HG02885 (cell line): Measurements from ENCODE around the gene RNU11.
"Not testable (repeated sequence)": the region's sequence is repeated elsewhere in the genome, so short reads cannot be mapped to it uniquely, and the experiment has no call there.

ENCODE experiments used
- ATAC-seq: cut with Tn5 transposase; IDR thresholded peaks from one replicate; pipeline ENCODE4 v1.9.1; 2021; ENCODE audit warnings: mild to moderate bottlenecking; ENCODE audit not compliant: unreplicated experiment, poor library complexity

The RNU11 gene

DNA sequence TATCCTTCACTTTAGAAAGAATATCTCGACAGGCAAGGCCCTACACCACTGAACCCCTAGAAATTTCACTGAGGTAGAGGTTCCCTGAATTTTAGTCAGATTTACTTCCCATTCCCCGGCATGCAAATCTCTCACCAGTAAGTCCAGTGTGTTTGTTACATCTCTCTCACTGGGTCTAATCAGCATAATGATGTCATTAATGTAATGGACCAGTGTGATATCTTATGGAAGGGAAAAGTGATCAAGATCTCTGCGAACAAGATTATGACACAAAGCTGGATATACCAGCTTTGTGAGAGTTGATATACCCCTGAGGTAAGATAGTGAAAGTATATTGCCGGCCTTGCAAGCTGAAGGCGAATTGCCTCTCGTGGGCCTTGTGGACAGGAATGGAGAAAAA lies 7.9 kb downstream of the RNU11 start:
- no peak for ATAC-seq

DNA sequence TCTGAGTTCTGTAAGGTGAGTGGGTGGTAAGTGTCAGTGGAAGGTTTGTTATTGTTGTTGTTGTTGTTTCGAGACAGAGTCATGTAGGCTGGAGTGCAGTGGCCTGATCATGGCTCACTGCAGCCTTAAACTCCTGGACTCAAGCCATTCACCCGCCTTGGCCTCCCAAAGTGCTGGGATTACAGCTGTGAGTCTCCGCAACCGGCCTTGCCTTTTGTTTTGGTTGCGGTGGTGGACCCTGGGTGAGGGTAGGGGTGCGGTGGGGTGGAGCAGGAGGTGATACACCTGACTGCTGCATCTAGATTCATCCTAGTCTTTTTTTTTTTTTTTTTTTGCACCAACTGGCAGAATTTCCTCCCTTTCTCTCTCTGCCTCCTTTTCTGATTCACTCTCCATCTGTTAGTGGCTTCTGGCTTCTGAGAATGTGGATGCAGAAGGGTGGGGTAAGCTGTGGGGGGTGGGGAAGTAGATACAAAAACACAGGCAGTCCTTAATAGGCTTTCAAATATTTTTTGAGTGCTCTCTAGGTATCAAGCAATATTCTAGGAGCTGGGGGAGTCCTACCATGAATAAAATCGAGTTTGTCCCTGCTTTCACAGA lies 15.6 kb downstream of the RNU11 start:
- no peak for ATAC-seq

DNA sequence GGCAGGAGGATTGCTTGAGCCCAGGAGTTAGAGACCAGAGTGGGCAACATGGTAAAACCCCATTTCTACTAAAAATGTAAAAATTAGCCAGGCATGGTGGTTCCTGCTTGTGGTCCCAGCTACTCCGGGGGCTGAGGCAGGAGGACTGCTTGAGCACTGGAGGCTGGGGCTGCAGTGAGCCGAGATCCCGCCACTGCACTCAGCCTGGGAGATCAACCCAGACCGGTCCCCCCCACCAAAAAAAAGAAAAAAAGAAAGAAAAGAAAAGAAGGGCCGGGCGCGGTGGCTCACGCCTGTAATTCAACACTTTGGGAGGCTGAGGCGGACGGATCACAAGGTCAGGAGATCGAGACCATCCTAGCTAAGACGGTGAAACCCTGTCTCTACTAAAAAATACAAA lies 18.4 kb downstream of the RNU11 start:
- ATAC-seq, result no peak

DNA sequence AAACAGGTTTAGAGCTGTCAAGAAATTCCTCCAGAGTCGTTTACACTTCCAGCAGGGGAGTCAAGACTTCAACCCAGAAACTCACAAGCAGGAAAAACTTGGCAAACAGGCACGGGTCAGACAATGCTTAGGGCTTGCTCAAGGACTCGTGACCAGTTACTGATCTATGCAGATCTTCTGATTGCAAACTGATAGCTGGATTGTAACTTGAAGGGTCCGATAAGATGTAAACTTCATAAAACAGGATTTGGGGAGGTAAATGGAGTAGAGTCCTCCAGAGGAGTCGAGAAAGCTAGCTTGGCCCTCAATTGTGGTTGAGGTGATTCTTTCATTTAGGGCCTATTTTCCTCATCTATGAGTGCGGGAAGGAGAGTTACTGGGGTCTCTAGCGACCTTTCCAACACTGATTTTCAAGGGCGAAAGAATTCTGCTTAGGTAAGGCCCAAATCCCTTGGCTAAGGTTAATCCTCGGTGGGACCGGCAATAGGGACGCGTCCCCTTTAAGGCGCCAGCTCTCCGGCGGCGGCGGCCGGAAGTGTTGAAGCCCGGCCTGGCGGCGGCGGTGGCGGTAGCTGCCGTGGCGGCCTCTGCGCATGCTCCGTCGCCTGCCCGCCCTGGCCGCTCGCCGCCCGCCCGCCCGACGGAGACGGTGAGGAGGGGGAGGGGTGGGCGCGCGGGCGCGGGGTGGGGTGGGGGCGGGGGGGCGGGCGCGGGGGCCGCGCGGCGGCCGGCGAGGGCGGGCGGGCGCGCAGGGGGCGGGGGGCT lies 20.0 kb downstream of the RNU11 start, which contains the start of gene GMEB1:
GMEB1 (plus strand) TSS at position 594 of the 765 bp plus-strand sequence. CDS start 14,829 bp downstream, outside the sequence.
- ATAC-seq, result peak; percentile 82

DNA sequence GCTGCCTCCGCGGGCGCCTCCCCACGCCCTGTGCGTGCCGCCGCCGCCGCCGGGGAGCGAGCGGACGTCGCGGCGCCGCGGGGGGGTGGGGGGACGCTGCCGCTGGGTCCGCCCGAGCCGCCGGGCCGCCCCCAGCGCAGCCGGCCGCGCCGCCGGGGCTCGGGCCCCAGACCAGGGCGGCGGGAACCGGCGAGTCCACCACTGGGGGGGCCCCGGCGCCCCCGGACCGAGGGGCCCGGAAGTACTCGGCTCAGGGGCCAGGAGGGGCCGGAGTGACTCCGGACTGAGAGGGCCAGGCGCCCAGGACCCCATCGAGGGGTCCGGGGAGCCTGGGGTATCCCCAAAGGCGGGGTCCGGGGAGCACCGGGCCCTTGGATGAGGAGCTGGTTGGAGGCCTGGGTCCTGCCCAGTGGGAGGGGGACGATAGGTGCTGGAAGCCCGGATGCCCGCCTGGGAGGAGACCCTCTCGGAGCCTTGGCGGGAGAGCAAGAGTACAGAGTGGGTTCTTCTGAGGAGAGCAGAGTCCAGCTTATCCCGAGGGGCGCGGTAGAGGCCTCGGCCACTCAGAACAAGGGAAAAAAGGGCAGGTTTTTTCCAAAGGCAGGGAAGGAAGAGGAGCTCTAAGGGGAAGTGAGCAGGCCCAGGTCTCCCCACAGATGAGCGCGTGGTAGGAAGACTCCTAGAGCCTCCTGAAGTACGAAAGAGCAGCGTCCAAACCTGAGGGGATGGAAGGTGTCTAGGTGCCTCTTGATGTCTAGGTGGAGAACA lies 20.7 kb downstream of the RNU11 start:
- peak; percentile 60 for ATAC-seq

DNA sequence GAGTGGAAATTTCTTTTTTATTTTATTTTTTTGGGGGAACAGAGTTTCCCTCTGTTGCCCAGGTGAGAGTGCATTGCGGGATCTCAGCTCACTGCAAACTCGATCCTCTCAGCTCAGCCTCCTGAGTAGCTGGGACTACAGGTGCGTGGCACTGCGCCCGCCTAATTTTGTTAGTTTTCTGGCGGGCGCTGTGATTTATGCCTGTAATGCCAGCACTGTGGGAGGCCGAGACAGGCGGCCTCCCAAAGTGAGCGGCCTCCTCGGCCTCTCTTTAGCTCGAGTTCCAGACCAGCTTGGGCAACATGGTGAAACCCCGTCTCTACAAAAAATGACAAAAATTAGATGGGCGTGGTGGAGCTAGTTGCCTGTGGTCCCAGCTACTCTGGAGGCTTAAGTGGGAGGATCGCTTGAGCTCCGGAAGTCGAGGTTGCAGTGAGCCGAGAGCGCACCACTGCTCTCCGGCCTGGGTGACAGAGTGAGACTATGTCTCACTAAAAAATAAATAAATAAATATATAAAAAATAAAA lies 22.9 kb downstream of the RNU11 start:
- ATAC-seq, result no peak

DNA sequence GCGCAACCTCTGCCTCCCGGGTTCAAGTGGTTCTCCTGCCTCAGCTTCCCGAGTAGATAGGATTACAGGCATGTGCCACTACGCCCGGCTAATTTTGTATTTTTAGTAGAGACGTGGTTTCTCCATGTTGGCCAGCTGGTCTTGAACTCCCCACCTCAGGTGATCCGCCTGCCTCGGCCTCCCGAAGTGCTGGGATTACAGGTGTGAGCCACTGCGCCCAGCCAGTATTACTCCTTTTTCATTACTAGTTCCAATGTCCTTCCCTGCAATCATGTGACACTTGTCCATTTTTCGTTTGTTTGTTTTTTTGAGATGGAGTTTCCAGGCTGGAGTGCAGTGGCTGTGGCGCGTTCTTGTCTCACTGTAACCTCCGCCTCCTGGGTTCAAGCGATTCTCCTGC lies 24.6 kb downstream of the RNU11 start:
- not testable (repeated sequence) for ATAC-seq

DNA sequence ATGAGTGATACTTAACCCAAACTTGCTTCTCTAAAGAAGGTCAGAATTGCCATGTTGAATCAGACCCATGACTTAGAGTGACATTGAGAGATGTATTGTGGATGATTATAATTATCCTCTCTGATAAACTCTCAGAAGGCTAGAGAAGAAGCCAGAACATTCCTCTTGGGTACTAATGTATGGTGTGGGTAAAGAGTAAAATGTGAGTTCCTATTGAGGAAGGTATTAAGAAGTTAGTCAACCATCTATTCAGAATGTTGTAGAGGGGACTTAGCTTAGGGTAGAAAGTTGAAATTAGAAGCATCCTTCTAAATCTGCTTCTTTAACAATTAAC lies 27.5 kb downstream of the RNU11 start:
- no peak for ATAC-seq

DNA sequence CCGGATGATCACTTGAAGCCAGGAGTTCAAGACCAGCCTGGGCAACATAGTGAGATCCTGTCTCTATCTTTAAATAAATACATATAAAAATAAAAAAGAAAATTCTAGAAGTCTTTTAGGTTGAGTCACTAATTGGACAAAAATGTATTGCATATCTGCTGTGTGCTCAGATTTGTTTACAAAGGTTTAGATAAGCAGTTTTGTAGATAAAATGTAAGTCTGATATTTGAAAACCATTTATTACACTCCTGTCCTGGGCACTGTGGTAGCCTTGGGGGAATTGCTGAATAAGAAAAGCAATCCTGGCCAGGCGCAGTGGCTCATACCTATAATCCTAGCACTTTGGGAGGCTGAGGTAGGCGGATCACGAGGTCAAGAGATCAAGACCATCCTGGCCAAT lies 31.8 kb downstream of the RNU11 start:
- ATAC-seq, result no peak

DNA sequence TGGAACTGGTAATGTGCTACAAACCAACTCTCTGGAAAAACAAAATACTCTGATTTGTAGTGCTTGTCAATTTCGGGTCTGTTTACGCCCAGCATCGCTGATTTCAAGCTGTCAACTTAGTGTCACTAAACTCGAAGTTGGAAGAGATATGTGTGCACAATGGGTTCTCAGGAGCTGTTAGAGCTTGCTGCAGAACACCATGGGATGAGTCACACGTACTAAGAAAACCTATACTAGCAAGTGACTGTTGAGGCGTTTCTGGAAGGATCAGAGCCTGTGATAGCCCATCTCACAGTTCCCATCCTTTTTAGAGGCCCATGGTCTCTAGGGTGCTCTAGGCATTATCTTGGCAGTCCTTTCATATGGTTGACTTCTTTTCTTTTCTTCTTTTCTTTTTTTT lies 34.4 kb downstream of the RNU11 start:
- no peak for ATAC-seq

DNA sequence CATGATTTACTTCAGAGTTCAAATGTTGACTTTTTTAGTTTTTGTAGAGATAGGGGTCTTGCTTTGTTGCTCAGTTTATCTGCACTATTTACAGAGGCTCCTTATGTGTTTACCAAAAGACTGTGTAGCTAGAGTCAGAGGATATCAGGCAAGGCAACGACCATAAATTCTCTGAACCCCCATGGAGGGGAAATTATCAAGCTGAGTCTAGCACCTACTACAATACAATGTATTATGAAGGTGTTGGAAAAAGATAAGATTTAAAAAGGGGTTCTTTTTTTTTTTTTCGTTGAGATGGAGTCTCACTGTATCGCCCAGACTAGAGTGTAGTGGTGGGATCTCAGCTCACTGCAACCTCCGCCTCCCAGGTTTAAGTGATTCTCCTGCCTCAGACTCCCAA lies 36.5 kb downstream of the RNU11 start:
- ATAC-seq, result no peak

DNA sequence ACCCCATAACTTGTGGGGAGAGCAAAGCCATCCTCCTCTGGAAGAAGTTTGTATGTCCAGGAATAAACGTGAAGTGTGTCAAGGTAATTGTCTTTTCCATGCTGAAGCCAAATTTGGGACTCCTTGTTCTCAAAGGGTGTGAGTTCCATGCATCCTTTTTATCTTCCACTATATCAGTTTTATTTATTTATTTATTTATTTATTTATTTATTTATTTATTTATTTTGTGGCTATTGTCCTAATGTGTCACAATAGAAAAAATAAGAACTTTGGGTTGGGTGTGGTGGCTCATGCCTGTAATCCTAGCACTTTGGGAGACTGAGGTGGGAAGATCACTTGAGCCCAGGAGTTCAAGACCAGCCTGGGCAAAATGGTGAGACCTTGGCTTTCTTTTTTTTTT lies 43.2 kb downstream of the RNU11 start:
- not testable (repeated sequence) for ATAC-seq
